GM06990 (cell line): ENCODE results near the gene LYRM4.
A peak's percentile ranks its signal among the peaks of the same experiment; 100 is the strongest.

Source experiments
- DNase-seq: peaks from one replicate; pipeline ENCODE4 v3.0.0-alpha.2; 2011; ENCODE audit not compliant: insufficient read length; ENCODE audit errors: extremely low read depth
- H3K27me3 ChIP-seq: replicated peaks from 2 replicates; pipeline ENCODE4 v1.6.0; 2011; ENCODE audit warnings: low read length; ENCODE audit not compliant: control insufficient read depth, insufficient read depth
- H3K36me3 ChIP-seq: 2 replicates; pipeline ENCODE4 v1.5.1; 2011; ENCODE audit warnings: low read length; ENCODE audit not compliant: control insufficient read depth, insufficient read depth
- H3K4me3 ChIP-seq: replicated peaks from 2 replicates; pipeline ENCODE4 v1.5.1; 2011; ENCODE audit warnings: low read depth, mild to moderate bottlenecking, control low read depth, low read length
- TF ChIP-seq, protein P1 (sequence below): IDR thresholded peaks from 2 replicates; pipeline ENCODE4 v1.5.1; 2011; ENCODE audit warnings: low read length, control low read depth, mild to moderate bottlenecking, inconsistent platforms; ENCODE audit not compliant: insufficient read depth, poor library complexity, severe bottlenecking

Gene LYRM4

DNA sequence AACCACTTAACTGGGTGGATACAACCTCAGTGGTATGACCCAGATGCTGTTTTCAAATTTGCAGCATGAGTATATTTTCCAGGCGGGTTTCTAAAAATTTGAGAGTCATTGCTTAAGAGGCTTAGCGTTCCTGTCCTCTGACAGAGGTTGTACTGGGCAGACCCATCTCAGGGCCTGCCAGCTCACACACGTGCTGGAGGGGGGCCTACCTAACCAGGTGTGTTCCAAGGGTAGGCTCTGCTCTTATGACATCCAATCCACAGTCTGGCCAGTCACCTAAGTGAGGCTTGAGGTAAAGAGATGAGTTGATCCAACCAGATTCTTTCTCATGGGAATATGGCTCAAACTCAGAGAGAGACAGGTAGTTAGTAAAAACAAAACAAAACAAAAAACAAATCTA lies 1.3 kb downstream of the LYRM4 start:
- DNase-seq: no peak
- H3K4me3 ChIP-seq: peak overlapping the region; percentile 84
- no peaks in the 10 kb centered on the region; the same call in none of the 2 replicates for H3K36me3 ChIP-seq
- TF ChIP-seq, protein P1, sequence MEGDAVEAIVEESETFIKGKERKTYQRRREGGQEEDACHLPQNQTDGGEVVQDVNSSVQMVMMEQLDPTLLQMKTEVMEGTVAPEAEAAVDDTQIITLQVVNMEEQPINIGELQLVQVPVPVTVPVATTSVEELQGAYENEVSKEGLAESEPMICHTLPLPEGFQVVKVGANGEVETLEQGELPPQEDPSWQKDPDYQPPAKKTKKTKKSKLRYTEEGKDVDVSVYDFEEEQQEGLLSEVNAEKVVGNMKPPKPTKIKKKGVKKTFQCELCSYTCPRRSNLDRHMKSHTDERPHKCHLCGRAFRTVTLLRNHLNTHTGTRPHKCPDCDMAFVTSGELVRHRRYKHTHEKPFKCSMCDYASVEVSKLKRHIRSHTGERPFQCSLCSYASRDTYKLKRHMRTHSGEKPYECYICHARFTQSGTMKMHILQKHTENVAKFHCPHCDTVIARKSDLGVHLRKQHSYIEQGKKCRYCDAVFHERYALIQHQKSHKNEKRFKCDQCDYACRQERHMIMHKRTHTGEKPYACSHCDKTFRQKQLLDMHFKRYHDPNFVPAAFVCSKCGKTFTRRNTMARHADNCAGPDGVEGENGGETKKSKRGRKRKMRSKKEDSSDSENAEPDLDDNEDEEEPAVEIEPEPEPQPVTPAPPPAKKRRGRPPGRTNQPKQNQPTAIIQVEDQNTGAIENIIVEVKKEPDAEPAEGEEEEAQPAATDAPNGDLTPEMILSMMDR: no peak
- no peaks in the 10 kb centered on the region for H3K27me3 ChIP-seq

DNA sequence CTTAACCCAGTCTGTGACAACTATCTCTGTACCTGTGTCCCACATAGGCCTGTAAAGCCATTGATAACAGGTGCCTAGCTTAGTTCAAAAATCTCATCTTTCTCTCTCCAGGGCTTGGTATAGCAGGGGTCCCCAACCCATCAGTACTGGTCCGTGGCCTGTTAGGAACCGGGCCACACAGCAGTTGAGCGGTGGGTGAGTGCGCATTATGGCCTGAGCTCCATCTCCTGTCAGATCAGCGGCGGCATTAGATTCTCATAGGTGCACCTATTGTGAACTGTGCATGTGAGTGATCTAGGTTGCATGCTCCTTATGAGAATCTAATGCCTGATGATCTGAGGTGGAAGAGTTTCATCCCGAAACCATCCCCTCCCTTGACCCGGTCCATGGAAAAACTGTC lies 3.4 kb downstream of the LYRM4 start:
- TF ChIP-seq, protein P1: no peak
- no peak for DNase-seq
- no peaks in the 10 kb centered on the region for H3K27me3 ChIP-seq
- H3K36me3 ChIP-seq: peaks cover 1% of the 10 kb centered on the region
- no peak overlapping the region for H3K4me3 ChIP-seq

DNA sequence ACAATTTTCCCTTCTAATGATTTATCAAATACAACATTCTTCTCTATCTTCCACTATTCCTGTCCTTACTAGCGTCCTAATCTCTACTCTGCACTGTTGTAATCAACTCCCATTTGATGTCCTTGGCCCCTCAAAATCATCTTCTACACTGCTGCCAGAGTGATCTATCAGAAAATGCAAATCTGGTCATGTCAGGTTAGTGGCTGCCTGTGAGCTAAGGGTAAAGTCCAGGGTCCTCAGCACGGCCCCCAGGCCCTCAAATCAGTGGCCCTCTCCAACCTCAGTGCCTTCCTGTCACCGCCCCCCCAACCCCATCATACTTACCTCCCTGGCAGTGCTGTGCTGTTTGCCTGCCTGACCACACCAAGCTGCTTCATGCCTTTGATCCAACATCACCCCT lies 3.8 kb downstream of the LYRM4 start:
- no peak for DNase-seq
- H3K4me3 ChIP-seq: no peak overlapping the region
- H3K27me3 ChIP-seq: no peaks in the 10 kb centered on the region
- TF ChIP-seq, protein P1: no peak
- peaks cover 1% of the 10 kb centered on the region for H3K36me3 ChIP-seq

DNA sequence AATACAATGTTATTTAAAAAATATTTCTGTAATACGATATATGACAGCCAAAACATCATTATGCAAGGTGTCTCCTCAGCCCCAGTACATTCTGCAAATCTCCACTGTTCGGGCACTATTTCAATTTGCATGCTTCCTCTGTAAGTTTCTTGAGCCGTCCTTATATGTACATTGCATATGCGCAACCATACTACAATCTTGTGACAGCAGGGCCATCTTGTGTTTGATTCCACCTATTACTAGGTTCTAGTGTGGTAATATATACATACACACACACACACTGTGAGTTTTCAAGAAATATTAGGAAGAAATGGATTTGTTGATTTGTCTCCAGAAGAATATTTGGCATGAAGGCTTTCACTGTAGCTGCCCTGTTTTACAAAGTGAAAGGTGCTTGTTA lies 9.8 kb downstream of the LYRM4 start:
- no peak for DNase-seq
- H3K27me3 ChIP-seq: no peaks in the 10 kb centered on the region
- H3K36me3 ChIP-seq: peaks cover 1% of the 10 kb centered on the region
- no peak overlapping the region for H3K4me3 ChIP-seq
- TF ChIP-seq, protein P1: no peak

DNA sequence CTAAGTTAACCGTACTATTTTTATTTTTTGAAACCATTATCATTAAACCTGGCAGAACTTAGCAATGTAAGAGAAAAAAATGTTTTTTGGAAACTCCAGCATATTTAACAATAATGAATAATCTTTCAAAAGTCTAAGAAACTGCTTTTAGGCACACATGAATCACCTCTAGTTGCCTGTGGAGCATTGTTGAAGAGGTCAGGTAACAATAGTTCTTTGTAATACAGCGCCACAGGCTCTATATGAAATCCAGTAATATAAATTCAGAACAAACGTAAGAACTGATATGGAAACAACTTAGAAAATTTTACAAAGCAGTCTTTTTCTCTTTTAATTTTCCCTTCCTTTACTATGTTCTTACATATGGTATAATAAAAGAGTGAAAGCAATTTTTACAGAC lies 10.3 kb downstream of the LYRM4 start:
- H3K4me3 ChIP-seq: no peak overlapping the region
- no peak for DNase-seq
- peaks cover 1% of the 10 kb centered on the region for H3K36me3 ChIP-seq
- TF ChIP-seq, protein P1: no peak
- no peaks in the 10 kb centered on the region for H3K27me3 ChIP-seq

DNA sequence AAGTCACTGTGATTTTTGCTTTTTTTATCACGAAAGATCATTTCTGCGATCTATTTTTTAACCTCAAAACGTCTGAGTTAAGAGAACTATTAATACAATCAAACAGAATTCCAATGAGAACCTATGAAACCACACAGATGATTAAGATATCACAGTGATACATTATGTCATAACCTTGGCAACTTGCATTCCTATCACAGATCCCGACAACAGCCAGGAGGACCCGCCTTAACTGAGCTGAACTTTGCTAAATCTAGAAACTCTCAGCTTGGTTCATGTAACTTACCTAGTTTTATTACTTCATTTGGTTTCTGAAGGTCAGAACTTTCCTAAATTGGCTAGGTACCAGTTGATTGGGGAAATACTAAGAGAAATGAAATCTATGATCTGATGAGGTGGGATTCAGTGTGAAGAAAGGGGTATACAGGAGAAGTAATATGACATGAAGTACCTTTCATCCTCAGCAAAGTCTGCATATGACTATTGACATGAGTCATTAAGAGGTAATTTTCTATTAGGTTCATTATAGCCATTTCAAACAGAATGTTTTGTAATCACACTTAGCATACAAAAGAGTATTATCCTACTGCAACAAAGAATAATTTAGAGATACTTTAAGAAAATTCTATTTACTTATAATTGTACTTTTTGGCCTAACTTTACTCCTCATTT lies 11.2 kb downstream of the LYRM4 start:
- TF ChIP-seq, protein P1: no peak
- no peak for DNase-seq
- no peak overlapping the region for H3K4me3 ChIP-seq
- H3K36me3 ChIP-seq: peaks cover 1% of the 10 kb centered on the region
- no peaks in the 10 kb centered on the region for H3K27me3 ChIP-seq
